ENCODE data around the gene UBASH3B.

The UBASH3B gene

DNA sequence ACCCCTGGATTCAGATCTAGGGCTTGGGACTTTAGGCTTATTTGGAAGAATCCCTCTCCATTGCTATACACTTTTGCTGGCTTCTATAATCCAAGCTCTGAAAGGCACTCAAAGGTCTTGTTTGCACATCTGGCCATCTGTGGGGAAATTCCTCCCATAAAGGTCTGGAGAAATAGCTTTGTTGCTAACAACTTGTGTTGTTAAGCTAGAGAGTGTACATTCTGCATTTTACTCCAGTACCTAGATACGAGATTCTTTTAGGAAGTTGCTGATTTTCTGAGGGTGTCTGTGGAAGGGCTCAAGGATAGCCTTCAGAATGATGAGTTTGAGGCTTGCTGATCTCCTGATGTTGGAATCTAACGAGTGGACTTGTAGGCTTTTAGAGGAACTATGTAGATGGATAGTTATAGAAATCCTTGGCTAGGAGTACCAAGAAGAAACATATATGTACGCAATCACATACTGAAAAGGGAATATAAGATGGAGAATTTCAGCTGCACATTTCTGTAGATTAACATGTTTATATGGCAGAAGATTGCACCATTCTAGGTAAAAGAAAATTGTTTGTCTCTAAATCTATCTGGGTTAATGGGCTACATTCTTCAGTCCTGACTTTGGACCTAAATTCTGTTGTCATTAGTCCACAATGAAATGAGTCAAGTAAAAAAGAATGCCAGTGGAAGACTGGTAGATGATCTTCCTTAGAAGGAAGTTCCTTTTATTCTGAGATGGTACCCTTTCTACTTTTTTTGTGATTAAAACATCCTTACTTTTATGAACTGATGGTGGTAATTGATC lies 51.0 kb downstream of the UBASH3B start:
- no peak for DNase-seq (ENCODE audit: low read depth in 2 of 2, low spot score in 1 of 2)

DNA sequence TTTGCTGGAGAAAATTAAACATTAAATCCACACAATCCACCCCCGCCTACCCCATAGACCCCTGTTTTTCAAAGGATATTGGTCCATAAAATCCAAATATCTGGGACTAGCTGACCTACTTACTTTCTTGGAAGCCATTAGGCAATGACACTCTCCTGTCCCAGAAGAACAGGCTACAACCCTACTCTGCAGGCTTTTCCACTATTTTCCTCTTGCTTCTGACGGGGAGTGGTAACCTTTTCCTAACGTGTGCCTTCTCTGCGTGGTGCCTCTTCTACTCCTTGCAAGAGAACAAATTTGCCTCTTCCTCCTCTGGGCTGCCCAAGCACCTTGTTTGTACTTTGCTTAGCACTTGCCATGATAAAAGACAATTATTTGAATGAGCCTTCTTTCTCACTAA lies 51.6 kb downstream of the UBASH3B start:
- no peak for DNase-seq (ENCODE audit: low read depth in 2 of 2, low spot score in 1 of 2)

DNA sequence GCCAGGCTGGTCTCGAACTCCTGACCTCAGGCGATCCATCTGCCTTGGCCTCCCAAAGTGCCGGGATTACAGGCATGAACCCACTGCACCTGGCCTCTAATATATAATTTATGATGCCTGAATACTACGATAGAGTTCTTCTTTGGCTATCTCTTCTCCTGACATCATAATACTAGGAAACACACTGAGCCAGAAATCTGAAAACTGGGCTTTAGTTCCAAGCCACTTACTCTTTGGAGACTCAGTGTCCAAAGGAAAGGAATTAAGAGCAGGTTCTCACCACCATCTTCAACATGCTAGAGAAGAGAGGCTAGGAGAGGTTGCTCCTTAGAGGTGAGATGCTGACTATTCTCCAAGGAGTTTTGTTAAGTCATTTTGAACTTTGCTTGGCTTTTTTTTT lies 52.4 kb downstream of the UBASH3B start:
- DNase-seq (ENCODE audit: low read depth in 2 of 2, low spot score in 1 of 2) = no peak

DNA sequence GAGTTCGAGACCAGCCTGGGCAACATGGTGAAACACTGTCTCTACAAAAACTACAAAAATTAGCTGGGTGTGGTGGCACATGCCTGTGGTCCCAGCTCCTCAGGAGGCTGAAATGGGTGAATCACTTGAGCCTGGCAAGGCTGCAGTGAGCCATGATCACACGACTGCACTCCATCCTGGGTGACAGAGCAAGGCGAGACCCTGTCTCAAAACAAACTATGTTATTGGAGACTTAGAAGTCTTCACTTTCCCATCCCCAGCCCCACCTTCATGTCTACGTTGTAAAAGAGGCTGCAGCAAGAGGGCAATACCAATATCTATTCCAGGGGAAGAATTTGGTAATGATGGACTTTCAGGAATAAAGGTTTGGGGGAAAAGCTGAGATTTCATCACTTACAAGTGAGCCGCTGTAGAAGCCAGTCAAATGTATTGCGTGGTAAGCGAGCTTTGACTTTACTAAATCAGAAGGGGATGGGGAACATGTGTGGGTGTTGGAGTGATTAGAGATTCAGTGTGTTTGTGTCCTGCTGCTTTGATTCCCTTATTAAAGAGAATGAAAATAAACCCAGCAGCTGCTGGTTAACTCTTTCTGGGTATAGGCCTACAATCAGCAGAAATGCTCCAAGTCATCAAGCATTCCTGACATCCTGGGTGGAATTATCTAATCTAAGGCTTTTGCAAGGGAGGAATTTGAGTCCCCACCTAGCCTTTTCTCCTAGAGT lies 53.7 kb downstream of the UBASH3B start:
- DNase-seq (ENCODE audit: low read depth in 2 of 2, low spot score in 1 of 2) = no peak

- no peak for DNase-seq (ENCODE audit: low read depth in 2 of 2, low spot score in 1 of 2)
Observed at GRCh38 chr11:122711362-122711761, 55.8 kb downstream of the UBASH3B start.

DNA sequence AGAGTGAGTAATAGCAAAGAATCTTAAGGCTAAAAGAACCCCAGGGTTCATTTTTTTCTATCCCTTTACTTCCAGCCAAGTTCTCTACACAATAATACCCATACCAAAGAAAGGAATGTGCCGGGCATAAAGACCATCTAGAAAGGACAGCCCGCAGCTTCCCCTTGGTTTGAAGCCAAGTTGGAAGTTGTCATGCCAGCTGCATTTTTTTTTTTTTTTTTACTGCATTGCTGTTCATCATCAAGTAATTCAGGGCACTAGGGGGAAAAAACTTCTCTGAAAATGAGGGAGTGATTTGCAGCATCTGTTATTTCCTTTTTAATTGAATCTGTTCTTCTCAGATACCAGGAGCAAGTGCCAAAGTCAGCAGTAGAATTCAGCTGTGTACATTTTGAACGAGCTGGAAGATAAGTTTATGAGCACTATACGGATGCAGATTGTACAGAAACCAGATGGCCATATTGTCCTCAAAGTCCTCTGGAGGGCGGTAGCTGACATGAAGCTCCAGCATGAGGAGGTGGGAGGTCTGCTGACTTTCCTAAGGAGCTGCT lies 56.4 kb downstream of the UBASH3B start:
- DNase-seq (ENCODE audit: low read depth in 2 of 2, low spot score in 1 of 2) = no peak

DNA sequence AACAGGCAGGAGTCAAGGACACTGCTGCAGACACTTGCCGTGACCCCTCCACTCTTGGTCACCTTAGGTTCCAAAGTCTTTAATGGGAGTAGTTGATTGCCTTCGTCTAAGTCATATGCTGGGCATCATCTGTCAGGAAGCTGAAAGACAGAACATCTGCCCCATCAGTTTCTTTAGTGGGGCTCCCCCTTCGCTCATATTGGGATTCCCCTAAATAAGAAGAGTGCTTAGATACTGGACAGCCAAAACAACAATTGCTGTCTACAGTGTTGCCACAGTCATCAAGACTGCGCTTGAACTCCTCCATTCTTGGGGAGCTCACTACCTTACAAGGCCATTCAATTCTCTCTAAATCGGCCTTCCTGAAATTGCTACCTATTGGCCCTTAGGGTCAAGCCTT lies 58.5 kb downstream of the UBASH3B start:
- DNase-seq (ENCODE audit: low read depth in 2 of 2, low spot score in 1 of 2) = no peak

- no peak for DNase-seq (ENCODE audit: low read depth in 2 of 2, low spot score in 1 of 2)
Observed at GRCh38 chr11:122714484-122714883, 59.0 kb downstream of the UBASH3B start.

DNA sequence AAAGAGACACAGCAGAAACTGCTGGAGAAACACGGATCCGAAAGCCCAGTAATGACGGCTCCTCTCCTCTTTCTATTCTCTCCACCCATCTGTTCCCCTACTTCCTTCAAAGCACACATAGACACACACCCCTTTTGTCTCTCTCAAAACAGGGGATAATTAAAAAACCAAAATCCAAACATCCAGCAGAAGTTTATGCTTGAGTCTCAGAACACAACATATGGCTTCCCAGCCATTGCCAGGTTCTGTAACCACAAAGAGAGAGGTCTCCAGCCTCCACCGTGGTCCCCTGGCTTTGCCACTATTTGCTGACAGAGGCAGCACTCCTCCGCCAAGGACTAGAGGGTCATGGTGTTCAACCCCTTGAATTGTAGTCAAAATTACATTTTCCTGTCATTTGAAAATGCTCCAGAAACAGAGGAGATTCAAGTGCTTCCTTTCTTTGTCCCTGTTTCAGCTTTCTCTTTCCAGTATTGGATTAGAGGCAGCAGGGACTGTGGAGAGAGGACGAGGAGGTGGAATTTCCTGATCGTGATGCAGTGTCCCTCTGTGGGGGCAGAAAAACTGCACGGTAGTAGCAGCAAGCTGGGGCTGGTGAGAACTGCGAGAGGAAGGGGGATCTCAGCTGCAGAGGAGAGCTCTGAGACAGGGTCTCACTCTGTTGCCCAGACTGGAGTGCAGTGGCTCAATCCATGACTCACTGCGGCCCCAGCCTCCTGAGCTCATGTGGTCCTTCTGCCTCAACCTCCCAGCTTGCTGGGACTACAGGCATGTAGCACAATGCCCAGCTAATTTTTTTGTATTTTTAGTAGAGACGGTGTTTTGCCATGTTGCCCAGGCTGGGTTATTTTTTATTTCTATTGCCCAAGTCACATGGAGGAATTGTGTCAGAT lies 60.3 kb downstream of the UBASH3B start:
- no peak for DNase-seq (ENCODE audit: low read depth in 2 of 2, low spot score in 1 of 2)

DNA sequence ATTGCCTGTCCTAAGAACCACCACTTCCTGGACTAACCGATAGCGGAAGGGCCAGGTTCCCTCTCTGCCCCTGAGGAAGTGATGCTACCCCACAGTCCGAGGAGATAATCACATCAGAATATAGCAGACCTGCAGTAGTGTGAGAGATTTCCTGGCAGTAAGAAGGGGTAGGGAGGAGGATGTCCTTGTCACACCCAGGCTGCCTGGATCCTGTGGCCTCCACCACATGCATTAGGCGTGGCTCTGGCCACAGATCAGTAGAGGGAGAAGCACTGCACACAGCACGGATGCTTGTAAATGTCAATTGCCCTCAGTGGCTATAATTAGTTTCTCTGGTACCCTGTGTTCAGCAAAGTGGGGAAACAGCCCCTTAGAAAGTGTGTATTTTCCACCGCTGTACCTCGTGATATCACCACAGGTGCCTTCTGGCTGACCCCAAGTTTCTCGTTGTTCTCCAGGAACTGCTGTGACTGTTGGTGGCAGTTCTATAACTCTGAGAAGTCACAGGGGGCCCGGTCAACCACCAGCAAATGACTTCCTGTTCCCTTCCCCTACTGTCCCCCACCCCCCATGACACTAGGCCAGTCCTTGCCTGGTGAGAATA lies 61.8 kb downstream of the UBASH3B start:
- no peak for DNase-seq (ENCODE audit: low read depth in 2 of 2, low spot score in 1 of 2)

DNA sequence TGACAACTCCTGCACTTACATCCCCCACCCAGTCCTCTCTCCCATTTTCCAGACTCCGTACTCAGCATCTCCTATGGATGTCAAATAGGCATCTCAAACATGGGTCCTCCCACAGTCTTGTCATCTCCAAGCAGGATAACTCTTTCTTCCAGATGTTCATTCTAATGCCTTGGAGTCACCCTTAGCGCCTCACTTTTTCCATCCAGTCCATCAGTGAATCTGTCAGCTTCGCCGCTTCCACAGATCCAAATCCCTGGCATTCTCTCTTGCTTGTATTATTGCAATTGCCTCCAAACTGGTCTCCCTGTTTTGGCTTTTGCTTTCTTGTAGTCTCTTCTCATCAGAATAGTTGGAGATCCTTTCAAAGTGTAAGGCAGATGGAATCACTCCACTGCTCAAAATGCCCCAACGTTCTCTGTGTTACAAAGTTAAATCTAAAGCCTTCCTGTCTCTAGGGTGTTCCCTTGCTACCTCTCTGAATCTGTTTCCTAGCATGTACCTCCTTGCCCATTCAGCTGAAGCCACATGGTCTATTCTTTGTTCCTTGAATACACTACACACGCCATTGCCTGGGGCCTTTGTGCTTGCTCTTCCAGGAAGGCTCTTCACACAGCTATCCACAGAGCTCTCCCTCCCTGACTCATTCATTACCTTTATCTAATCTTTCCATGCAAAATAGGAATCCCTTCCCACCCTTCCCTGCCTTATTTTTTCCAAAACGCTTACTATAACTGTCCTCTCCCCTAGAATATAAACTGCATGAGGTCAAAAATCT lies 64.8 kb downstream of the UBASH3B start:
- DNase-seq (ENCODE audit: low read depth in 2 of 2, low spot score in 1 of 2) = no peak

DNA sequence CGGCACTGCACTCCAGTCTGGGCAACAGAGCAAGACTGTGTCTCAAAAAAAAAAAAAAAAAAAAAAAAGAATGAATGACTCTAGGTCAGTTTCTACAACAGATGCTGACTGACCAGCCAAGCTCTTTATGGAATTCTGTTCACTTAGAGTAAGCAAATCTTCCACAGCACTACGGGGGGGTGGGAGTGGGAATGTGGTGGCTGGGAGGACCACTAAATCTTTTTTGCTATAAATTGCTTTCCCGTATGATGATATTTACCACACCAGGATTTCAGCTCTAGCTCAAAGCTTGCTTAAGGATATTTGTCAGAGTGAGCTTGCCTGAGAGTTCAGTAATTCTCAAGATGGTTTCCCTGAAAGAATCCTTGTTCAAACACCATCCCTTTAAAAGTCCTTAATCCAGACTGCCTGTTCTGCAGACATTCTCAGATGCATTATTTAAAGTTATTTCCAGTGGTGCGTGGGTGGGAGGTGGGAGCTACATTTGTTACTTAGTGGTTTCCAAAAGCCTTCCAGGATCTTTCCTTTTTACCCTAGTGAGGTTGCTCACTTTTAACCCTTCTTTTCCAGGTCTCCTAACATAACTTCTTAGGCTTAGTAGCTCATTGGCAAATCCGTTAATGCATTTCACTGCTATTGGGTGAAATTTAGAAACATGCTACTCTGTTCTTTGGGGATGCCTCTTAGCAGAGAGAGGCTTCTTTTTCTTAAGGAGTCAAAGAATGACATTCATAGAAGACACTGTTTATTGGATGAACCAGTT lies 65.9 kb downstream of the UBASH3B start:
- no peak for DNase-seq (ENCODE audit: low read depth in 2 of 2, low spot score in 1 of 2)

- no peak for DNase-seq (ENCODE audit: low read depth in 2 of 2, low spot score in 1 of 2)
Observed at GRCh38 chr11:122721964-122722266, 66.4 kb downstream of the UBASH3B start.

DNA sequence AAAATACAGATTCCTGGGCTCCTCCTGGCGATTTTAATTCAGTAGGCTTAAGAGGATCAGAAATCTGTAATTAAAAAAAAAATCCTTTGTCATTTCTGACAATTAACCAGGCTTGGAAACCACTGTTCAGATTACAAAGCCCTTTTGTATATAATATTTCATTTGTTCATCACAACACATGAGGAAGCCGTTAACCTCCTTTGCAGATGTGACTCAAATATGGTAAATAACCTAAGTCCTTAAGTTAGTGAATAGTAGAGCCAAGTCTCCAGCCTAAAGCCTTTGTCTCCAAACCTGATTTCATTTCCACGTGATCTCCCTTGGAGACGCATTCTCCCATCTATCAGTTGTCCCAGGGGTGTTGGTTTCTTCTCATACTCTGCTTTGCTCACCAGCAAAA lies 67.6 kb downstream of the UBASH3B start:
- no peak for DNase-seq (ENCODE audit: low read depth in 2 of 2, low spot score in 1 of 2)

DNA sequence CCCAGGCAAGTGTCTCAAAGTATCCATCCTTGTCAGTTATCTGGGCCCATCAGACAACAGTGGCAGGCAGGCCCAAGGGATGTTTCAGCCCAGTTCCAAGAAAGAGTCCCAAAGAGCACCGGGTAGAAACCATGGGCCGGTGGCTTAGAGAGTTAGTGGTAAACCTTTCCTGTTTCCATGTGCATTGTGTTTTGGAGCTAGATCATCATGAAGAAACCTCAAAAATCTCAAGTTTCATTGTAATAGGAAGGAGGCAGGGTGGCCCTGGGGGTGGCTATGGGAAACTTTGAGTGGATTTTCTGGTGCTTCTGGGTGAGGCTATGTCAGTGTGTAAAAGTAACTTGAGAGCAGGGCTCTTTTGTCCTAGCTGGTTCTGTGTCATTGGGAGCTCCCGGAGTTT lies 68.1 kb downstream of the UBASH3B start:
- DNase-seq (ENCODE audit: low read depth in 2 of 2, low spot score in 1 of 2) = no peak

DNA sequence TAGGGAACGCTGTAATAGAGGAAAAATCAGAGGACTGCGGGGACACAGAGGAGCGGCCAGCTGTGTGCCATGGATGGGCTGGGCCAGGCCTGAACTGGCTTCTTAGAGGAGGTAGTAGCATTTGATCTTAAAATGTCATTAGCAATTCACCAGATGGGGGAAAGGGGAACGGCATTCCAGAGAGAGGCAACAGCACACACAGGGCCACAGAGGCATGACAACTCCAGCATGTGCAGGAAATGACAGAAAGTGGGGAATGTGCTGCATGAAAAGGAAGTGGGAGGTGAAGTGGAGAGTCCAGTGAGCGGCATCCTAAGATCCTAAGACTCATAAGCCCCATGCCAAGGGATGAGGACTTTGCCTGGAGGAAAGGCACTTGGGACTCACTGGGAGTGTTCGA lies 69.0 kb downstream of the UBASH3B start:
- no peak for DNase-seq (ENCODE audit: low read depth in 2 of 2, low spot score in 1 of 2)

DNA sequence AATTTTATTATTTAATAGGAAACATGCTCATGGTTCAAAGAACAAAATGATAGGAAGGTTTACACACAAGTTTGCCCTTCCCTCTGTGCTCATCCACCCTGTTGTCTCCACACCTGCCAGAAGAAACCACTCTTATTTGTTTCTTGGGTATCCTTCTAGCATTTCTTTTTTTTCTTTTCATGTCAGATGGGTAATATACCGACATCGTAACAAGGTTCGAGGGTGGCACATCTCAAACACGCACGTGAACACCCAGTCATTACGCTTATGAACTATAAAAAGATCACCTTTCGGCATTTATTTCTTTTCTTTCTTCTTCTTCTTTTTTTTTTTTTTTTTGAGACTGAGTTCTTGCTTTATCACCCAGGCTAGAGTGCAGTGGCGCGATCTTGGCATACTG lies 70.5 kb downstream of the UBASH3B start:
- DNase-seq (ENCODE audit: low read depth in 2 of 2, low spot score in 1 of 2) = no peak

DNA sequence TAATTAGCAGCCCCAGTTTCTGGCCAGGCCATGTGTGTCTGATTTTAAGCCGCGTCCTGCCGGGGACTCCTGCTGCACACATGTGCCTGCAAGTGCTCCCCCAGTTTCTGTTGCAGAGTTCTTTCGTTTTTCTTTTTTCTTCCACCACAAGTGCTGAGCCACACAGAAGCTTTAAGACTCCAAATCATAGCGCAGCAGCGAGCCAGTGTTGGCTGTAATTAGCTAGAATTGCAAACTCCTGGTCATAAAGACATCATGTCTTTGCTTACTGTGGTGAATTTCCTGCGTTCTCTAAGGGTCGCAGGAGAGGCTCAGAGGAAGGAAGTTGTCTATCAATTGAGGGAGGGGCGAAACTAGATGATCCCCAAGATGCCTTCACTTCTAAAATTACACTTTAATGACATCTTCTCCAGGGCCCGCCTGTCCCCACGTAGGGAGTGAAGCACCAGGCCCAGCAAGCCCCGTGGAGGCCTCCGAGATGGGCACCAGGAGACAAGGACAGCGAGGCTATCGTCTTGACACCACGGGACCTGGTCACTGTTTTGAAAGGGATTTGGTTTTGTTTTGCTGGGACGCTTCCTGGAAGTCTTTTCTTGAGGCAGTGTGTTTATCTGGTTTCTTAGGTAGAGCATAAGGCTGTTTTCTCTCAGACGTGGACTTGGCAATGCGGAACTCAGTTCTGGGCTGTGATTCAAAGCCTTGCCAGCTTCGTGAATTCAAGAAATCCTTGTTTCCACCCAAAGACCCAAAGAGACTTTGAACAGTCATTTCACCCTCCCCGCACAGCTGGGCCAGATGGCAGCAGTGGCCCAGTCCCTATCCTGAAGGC lies 71.8 kb downstream of the UBASH3B start:
- no peak for DNase-seq (ENCODE audit: low read depth in 2 of 2, low spot score in 1 of 2)

DNA sequence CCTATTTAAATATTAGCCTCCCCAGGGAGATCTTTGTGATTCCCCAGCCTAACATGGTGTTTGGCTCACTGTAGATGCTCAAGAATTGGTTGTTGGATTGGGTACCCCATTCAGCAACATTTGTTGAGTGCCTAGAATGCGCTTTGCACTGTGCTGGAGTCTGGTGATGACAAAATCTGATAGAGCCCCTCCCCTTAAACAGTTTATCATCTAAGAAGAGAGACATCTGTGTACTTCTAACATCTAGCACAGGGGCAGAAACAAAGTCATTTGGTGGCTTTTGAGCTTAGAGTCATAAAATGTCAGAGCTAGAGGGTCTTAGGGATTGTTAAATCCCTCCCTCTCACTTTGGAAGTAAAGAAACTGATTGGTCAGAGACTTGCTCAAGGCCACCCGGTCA lies 73.0 kb downstream of the UBASH3B start:
- DNase-seq (ENCODE audit: low read depth in 2 of 2, low spot score in 1 of 2) = no peak

Measured in stimulated activated CD8-positive, alpha-beta memory T cell treated with anti-CD3 and anti-CD28 coated beads, Interleukin-4, amount 100 ng/mL, for 1 hour (primary cell).